Ishikawa (cell line): Measurements from ENCODE around the gene IRX3.

Source experiments
- EGR1 ChIP-seq: IDR thresholded peaks from 2 replicates; pipeline ENCODE4 v1.6.1; 2012
- EP300 ChIP-seq: IDR thresholded peaks from 2 replicates; pipeline ENCODE4 v1.6.1; 2012; ENCODE audit warnings: borderline replicate concordance
- FOXM1 ChIP-seq: IDR thresholded peaks from 2 replicates; pipeline ENCODE4 v1.6.1; 2012; ENCODE audit warnings: low read depth, borderline replicate concordance
- NFIC ChIP-seq: IDR thresholded peaks from 2 replicates; pipeline ENCODE4 v1.6.1; 2012
- REST ChIP-seq: IDR thresholded peaks from 2 replicates; pipeline ENCODE4 v1.6.1; 2012; ENCODE audit warnings: low read depth, mild to moderate bottlenecking
- TAF1 ChIP-seq: IDR thresholded peaks from 2 replicates; pipeline ENCODE4 v1.6.1; 2012; ENCODE audit warnings: low read depth, mild to moderate bottlenecking
- TCF12 ChIP-seq: IDR thresholded peaks from 2 replicates; pipeline ENCODE4 v1.6.1; 2012; ENCODE audit warnings: low read depth
- TEAD4 ChIP-seq: IDR thresholded peaks from 2 replicates; pipeline ENCODE4 v1.6.1; 2012
- YY1 ChIP-seq: IDR thresholded peaks from 2 replicates; pipeline ENCODE4 v1.6.1; 2012; ENCODE audit warnings: low read depth
- ZBTB7A ChIP-seq: IDR thresholded peaks from 2 replicates; pipeline ENCODE4 v1.6.1; 2012; ENCODE audit warnings: low read depth
- TF ChIP-seq, protein P1 (sequence below): IDR thresholded peaks from 2 replicates; pipeline ENCODE4 v1.6.1; 2012
- TF ChIP-seq, protein P2 (sequence below): IDR thresholded peaks from 2 replicates; pipeline ENCODE4 v1.6.1; 2012

- TF ChIP-seq FOXM1 (no peak), REST (no peak), YY1 (no peak), EGR1 (no peak), ZBTB7A (no peak), TEAD4 (no peak), EP300 (no peak), TAF1 (no peak), NFIC (no peak), TCF12 (no peak)
- TF ChIP-seq, protein P1, sequence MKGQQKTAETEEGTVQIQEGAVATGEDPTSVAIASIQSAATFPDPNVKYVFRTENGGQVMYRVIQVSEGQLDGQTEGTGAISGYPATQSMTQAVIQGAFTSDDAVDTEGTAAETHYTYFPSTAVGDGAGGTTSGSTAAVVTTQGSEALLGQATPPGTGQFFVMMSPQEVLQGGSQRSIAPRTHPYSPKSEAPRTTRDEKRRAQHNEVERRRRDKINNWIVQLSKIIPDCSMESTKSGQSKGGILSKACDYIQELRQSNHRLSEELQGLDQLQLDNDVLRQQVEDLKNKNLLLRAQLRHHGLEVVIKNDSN, result no peak
- TF ChIP-seq, protein P2, sequence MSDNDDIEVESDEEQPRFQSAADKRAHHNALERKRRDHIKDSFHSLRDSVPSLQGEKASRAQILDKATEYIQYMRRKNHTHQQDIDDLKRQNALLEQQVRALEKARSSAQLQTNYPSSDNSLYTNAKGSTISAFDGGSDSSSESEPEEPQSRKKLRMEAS, result no peak
These were observed 10.0 kb upstream of the IRX3 start for GRCh38 chr16:54296543-54296942.
